Colonic mucosa (tissue), 4 donors: ENCODE results near the gene KLF7. TPM values are rescaled to one million over a fixed set of nuclear protein-coding genes. Genes with fewer than 3 reads are reported as not detected.

Experiments used
- DNase-seq: peaks from one replicate; pipeline ENCODE4 v3.0.0-alpha.2; 2020
- H3K27ac ChIP-seq: fragments of 200-600 bp; one replicate; pipeline ENCODE4 v1.8.0; 2021
- H3K27me3 ChIP-seq: fragments of 200-600 bp; one replicate; pipeline ENCODE4 v1.8.0; 2021
- H3K36me3 ChIP-seq: fragments of 200-600 bp; one replicate; pipeline ENCODE4 v1.8.0; 2021
- H3K4me1 ChIP-seq: fragments of 200-600 bp; one replicate; pipeline ENCODE4 v1.8.0; 2021; ENCODE audit warnings: mild to moderate bottlenecking
- H3K4me3 ChIP-seq: fragments of 200-600 bp; one replicate; pipeline ENCODE4 v1.8.0; 2021
- H3K9ac ChIP-seq, 2 donors: one replicate each; pipeline ENCODE4 v1.7.0; 2013; ENCODE audit warnings: control low read depth in 2 of 2, low read depth in 2 of 2, low read length in 2 of 2
- H3K9me3 ChIP-seq: fragments of 200-600 bp; one replicate; pipeline ENCODE4 v1.8.0; 2021
- CTCF ChIP-seq: fragments of 200-600 bp; IDR thresholded peaks from one replicate; pipeline ENCODE4 v1.8.0; 2022; ENCODE audit warnings: antibody characterized with exemption, mild to moderate bottlenecking
- intact Hi-C: fragments of 100-400 bp; cut with DNase I; formaldehyde crosslinking; loops from one replicate; pipeline ENCODE4 v1.14.1; 2022
- total RNA-seq, 2 donors: library from RNA; stranded (reverse); fragmentation: NEBNext Ultra II Directional in 1 of 2; extraction: Animal tissue kit (Norgen Biotek cat#: 25700) in 1 of 2; gene quantifications; one replicate each; pipeline ENCODE4 v1.2.1, GENCODE V29; 2021
- donor health status: healthy.
- donor health status: DM: no; HTN: no; CAD: no.
- donor health status: DM: no; HTN: no; CAD: no.

Gene KLF7
- total RNA-seq, 2 donors from 2014 or later, result 4.7 to 12.9 TPM

GRCh38 chr2:207194028-207194427 is 28.3 kb upstream of the KLF7 start:
- Histone ChIP-seq H3K4me3 (no peak overlapping the region), H3K4me1 (no peaks in the 10 kb centered on the region), H3K27me3 (no peaks in the 10 kb centered on the region), H3K9me3 (no peaks in the 10 kb centered on the region), H3K9ac (no peak overlapping the region), H3K36me3 (no peaks in the 10 kb centered on the region), H3K27ac (no peak overlapping the region)
- DNase-seq, result no peak
- intact Hi-C loops, result no loop called here
- TF ChIP-seq CTCF, result no peak

GRCh38 chr2:207188626-207189419 is 23.1 kb upstream of the KLF7 start:
- Histone ChIP-seq H3K27ac (no peak overlapping the region), H3K4me3 (no peak overlapping the region), H3K4me1 (no peaks in the 10 kb centered on the region), H3K9ac (no peak overlapping the region), H3K36me3 (no peaks in the 10 kb centered on the region), H3K27me3 (no peaks in the 10 kb centered on the region), H3K9me3 (no peaks in the 10 kb centered on the region)
- no peak for TF ChIP-seq CTCF
- no peak for DNase-seq
- intact Hi-C loops, result no loop called here

- Histone ChIP-seq H3K9me3 (no peaks in the 10 kb centered on the region), H3K4me3 (no peak overlapping the region), H3K9ac (no peak overlapping the region), H3K4me1 (no peaks in the 10 kb centered on the region), H3K27me3 (no peaks in the 10 kb centered on the region), H3K36me3 (no peaks in the 10 kb centered on the region), H3K27ac (no peak overlapping the region)
- intact Hi-C loops, result no loop called here
- no peak for TF ChIP-seq CTCF
- DNase-seq, result no peak
These were observed 19.6 kb upstream of the KLF7 start for GRCh38 chr2:207185372-207185771.

GRCh38 chr2:207184768-207185167 is 19.0 kb upstream of the KLF7 start:
- DNase-seq, result no peak
- H3K9ac ChIP-seq, result no peak overlapping the region
- no peaks in the 10 kb centered on the region for H3K4me1 ChIP-seq
- TF ChIP-seq CTCF, result no peak
- H3K36me3 ChIP-seq, result no peaks in the 10 kb centered on the region
- no peak overlapping the region for H3K4me3 ChIP-seq
- H3K9me3 ChIP-seq, result no peaks in the 10 kb centered on the region
- H3K27me3 ChIP-seq, result no peaks in the 10 kb centered on the region
- H3K27ac ChIP-seq, result no peak overlapping the region
- intact Hi-C loops, result no loop called here

- Histone ChIP-seq H3K9me3 (no peaks in the 10 kb centered on the region), H3K36me3 (no peaks in the 10 kb centered on the region), H3K27me3 (no peaks in the 10 kb centered on the region), H3K4me1 (no peaks in the 10 kb centered on the region), H3K9ac (no peak overlapping the region), H3K4me3 (no peak overlapping the region), H3K27ac (no peak overlapping the region)
- TF ChIP-seq CTCF, result no peak
- intact Hi-C loops, result no loop called here
- DNase-seq, result no peak
These were observed 18.6 kb upstream of the KLF7 start for GRCh38 chr2:207184348-207184747.
